Astrocyte (in vitro differentiated cells and primary cell): ENCODE data around the gene RIMBP2. TPM values are rescaled to one million over a fixed set of nuclear protein-coding genes. Genes with fewer than 3 reads are reported as not detected.

Source experiments
- DNase-seq: peaks from one replicate; pipeline ENCODE4 v3.0.0-alpha.2; 2010; ENCODE audit warnings: low read depth
- FAIRE-seq: peaks from 2 replicates; lab custom pipeline; 2011; peaks lifted over from hg19 to GRCh38; lab: Jason Lieb, UNC
- H2AFZ ChIP-seq: 2 replicates; pipeline ENCODE4 v1.6.0; 2012; ENCODE audit warnings: low read depth, low read length, inconsistent platforms
- H3K27ac ChIP-seq: 2 replicates; pipeline ENCODE4 v1.5.1; 2011; ENCODE audit warnings: low read depth, low read length, inconsistent platforms
- H3K27me3 ChIP-seq: 2 replicates; pipeline ENCODE4 v1.6.0; 2011; ENCODE audit warnings: low read length, inconsistent platforms; ENCODE audit not compliant: insufficient read depth
- H3K36me3 ChIP-seq: 2 replicates; pipeline ENCODE4 v1.5.1; 2011; ENCODE audit warnings: low read length, inconsistent platforms; ENCODE audit not compliant: insufficient read depth
- H3K4me1 ChIP-seq: 2 replicates; pipeline ENCODE4 v1.5.1; 2011; ENCODE audit warnings: low read length, inconsistent platforms; ENCODE audit not compliant: insufficient read depth
- H3K4me2 ChIP-seq: 2 replicates; pipeline ENCODE4 v1.6.0; 2012; ENCODE audit warnings: low read length, inconsistent platforms
- H3K4me3 ChIP-seq: 2 replicates; pipeline ENCODE4 v1.5.1; 2011; ENCODE audit warnings: low read depth, mild to moderate bottlenecking, low read length, inconsistent platforms; ENCODE audit not compliant: insufficient read depth
- H3K79me2 ChIP-seq: 2 replicates; pipeline ENCODE4 v1.6.0; 2012; ENCODE audit warnings: mild to moderate bottlenecking, low read length, inconsistent platforms; ENCODE audit not compliant: insufficient read depth
- H3K9ac ChIP-seq: 2 replicates; pipeline ENCODE4 v1.6.0; 2012; ENCODE audit warnings: mild to moderate bottlenecking, low read length, inconsistent platforms
- H3K9me3 ChIP-seq: 2 replicates; pipeline ENCODE4 v1.5.1; 2012; ENCODE audit warnings: low read depth, mild to moderate bottlenecking, low read length, inconsistent platforms; ENCODE audit not compliant: insufficient read depth
- H4K20me1 ChIP-seq: 2 replicates; pipeline ENCODE4 v1.6.0; 2012; ENCODE audit warnings: low read length, inconsistent platforms; ENCODE audit not compliant: insufficient read depth
- H3K27ac Mint-ChIP-seq: one replicate; pipeline ENCODE4 v1.8.0; 2021; ENCODE audit warnings: mild to moderate bottlenecking, mixed read lengths; ENCODE audit not compliant: unreplicated experiment
- H3K27me3 Mint-ChIP-seq: one replicate; pipeline ENCODE4 v1.8.0; 2021; ENCODE audit warnings: low read depth, mixed read lengths; ENCODE audit not compliant: unreplicated experiment
- H3K36me3 Mint-ChIP-seq: one replicate; pipeline ENCODE4 v1.8.0; 2021; ENCODE audit warnings: low read depth, mixed read lengths; ENCODE audit not compliant: unreplicated experiment
- H3K4me1 Mint-ChIP-seq: one replicate; pipeline ENCODE4 v1.8.0; 2021; ENCODE audit warnings: low read depth, mixed read lengths; ENCODE audit not compliant: unreplicated experiment
- H3K4me3 Mint-ChIP-seq: one replicate; pipeline ENCODE4 v1.8.0; 2021; ENCODE audit warnings: mild to moderate bottlenecking, moderate library complexity, mixed read lengths; ENCODE audit not compliant: unreplicated experiment
- H3K9me3 Mint-ChIP-seq: one replicate; pipeline ENCODE4 v1.8.0; 2021; ENCODE audit warnings: mild to moderate bottlenecking, mixed read lengths; ENCODE audit not compliant: unreplicated experiment
- EZH2 ChIP-seq: IDR thresholded peaks from 2 replicates; pipeline ENCODE4 v1.6.1; 2012; ENCODE audit warnings: mild to moderate bottlenecking, low read length, inconsistent platforms; ENCODE audit not compliant: insufficient read depth
- total RNA-seq: library from RNA; stranded (reverse); gene quantifications from 2 replicates; pipeline ENCODE4 v1.2.1, GENCODE V29; 2021
- TF ChIP-seq, protein P1 (sequence below): IDR thresholded peaks from 2 replicates; pipeline ENCODE4 v1.5.1; 2011; ENCODE audit warnings: low read depth, mild to moderate bottlenecking, inconsistent platforms, low read length, moderate library complexity; ENCODE audit not compliant: insufficient read depth

Gene RIMBP2
- total RNA-seq, 1 donor from 2014 or later, result 2.2 TPM

DNA sequence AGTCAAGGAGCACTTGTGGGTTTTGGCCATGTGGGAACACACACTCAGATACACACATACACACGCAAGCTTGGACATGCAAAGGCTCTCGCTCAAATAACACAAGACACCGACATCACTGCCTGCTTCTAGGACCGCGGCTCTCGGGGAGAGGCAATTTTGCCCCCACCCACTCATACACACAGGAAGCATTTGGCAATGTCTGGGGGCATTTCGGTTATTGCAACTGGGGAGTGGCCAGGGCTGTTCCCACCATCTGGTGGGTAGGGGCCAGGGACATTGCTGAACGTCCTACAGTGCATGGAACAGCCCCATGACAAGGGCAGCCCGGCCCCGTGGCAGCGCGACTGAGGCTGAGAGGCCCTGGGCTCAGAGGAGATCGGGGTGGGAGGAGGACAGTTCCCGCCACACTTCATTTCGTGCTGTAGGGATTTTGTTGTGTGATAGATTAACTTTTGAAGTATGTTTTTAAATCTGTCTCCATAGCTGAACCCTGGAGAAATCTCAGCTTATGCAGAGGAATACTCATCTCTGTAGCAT is 35.6 kb downstream of the RIMBP2 start:
- TF ChIP-seq, protein P1, sequence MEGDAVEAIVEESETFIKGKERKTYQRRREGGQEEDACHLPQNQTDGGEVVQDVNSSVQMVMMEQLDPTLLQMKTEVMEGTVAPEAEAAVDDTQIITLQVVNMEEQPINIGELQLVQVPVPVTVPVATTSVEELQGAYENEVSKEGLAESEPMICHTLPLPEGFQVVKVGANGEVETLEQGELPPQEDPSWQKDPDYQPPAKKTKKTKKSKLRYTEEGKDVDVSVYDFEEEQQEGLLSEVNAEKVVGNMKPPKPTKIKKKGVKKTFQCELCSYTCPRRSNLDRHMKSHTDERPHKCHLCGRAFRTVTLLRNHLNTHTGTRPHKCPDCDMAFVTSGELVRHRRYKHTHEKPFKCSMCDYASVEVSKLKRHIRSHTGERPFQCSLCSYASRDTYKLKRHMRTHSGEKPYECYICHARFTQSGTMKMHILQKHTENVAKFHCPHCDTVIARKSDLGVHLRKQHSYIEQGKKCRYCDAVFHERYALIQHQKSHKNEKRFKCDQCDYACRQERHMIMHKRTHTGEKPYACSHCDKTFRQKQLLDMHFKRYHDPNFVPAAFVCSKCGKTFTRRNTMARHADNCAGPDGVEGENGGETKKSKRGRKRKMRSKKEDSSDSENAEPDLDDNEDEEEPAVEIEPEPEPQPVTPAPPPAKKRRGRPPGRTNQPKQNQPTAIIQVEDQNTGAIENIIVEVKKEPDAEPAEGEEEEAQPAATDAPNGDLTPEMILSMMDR, result no peak
- TF ChIP-seq EZH2, result no peak
- Mint-ChIP-seq H3K4me1 (no peaks in the 10 kb centered on the region), H3K27me3 (no peaks in the 10 kb centered on the region), H3K36me3 (no peaks in the 10 kb centered on the region), H3K9me3 (peaks cover 3% of the 10 kb centered on the region), H3K27ac (no peak overlapping the region), H3K4me3 (no peak overlapping the region)
- Histone ChIP-seq H2AFZ (no peak overlapping the region), H3K9ac (no peak overlapping the region), H3K4me2 (no peak overlapping the region), H3K79me2 (no peaks in the 10 kb centered on the region), H3K9me3 (peaks cover 5% of the 10 kb centered on the region), H4K20me1 (no peaks in the 10 kb centered on the region), H3K4me1 (no peaks in the 10 kb centered on the region), H3K27me3 (no peaks in the 10 kb centered on the region), H3K36me3 (no peaks in the 10 kb centered on the region), H3K4me3 (no peak overlapping the region), H3K27ac (no peak overlapping the region)
- FAIRE-seq, result no peak
- DNase-seq, result no peak

DNA sequence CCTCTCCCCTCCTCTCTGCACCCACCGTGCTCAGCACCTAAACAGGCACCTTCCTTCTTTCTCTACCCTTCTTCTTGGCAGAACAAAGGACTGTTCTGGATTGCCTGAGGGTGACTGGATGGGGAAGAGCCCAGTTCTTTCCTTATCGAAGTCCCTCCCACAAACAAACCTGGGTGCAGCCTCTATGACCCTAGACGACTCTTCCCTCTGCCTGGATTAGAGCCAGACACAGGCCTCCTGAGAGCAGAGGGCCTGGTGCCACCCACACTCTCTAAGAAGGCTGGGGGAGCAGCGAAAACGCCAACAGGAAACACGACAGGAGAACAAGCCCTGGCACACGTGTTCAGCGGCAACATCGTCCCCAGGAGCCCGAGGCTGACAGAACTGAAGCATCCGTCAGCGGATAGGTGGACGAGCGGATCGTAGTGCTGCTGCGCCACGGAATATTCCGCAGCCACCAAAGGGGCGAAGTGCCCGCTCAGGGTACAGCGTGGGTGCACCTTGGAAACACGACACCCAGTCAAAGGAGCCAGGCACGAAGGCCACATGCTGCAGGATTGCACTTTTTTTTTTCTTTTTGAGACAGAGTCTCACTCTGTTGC is 38.0 kb downstream of the RIMBP2 start:
- H2AFZ ChIP-seq, result no peak overlapping the region
- H3K9me3 ChIP-seq, result peaks cover 8% of the 10 kb centered on the region
- no peak overlapping the region for H3K27ac ChIP-seq
- H3K27ac Mint-ChIP-seq, result no peak overlapping the region
- no peaks in the 10 kb centered on the region for H3K36me3 ChIP-seq
- FAIRE-seq, result no peak
- no peak overlapping the region for H3K9ac ChIP-seq
- H3K4me1 ChIP-seq, result no peaks in the 10 kb centered on the region
- no peak overlapping the region for H3K4me2 ChIP-seq
- DNase-seq, result no peak
- H3K27me3 ChIP-seq, result no peaks in the 10 kb centered on the region
- no peak overlapping the region for H3K4me3 Mint-ChIP-seq
- no peaks in the 10 kb centered on the region for H4K20me1 ChIP-seq
- H3K9me3 Mint-ChIP-seq, result peaks cover 3% of the 10 kb centered on the region
- H3K79me2 ChIP-seq, result no peaks in the 10 kb centered on the region
- peaks cover under 1% of the 10 kb centered on the region for H3K27me3 Mint-ChIP-seq
- no peak overlapping the region for H3K4me3 ChIP-seq
- TF ChIP-seq EZH2, result no peak
- TF ChIP-seq, protein P1, result no peak
- no peaks in the 10 kb centered on the region for H3K4me1 Mint-ChIP-seq
- H3K36me3 Mint-ChIP-seq, result no peaks in the 10 kb centered on the region

DNA sequence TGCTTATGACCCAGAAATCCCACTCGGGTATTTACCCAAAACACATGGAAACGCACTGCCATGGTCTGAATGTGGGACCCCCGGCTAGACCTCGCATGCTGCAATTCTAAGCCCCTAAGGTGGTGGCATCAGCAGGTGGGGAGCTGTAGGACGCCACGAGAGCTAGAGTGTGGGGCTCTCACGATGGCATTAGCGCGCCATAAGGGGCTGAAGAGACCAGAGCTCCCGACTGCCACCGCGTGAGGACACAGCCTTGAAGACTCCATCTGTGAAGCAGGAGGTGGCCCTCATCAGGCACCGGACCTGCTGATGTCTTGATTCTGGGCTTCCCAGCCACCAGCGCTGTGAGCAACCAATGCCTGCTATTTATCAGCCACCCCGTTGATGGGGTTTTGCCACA is 40.3 kb downstream of the RIMBP2 start:
- Histone ChIP-seq H3K4me1 (no peaks in the 10 kb centered on the region), H3K4me3 (no peak overlapping the region), H3K27me3 (no peaks in the 10 kb centered on the region), H3K36me3 (no peaks in the 10 kb centered on the region), H3K4me2 (no peak overlapping the region), H3K9ac (no peak overlapping the region), H3K27ac (no peak overlapping the region), H4K20me1 (no peaks in the 10 kb centered on the region), H3K79me2 (no peaks in the 10 kb centered on the region), H2AFZ (no peak overlapping the region), H3K9me3 (peaks cover 8% of the 10 kb centered on the region)
- Mint-ChIP-seq H3K4me3 (no peak overlapping the region), H3K27me3 (peaks cover 4% of the 10 kb centered on the region), H3K9me3 (peaks cover 7% of the 10 kb centered on the region), H3K4me1 (no peaks in the 10 kb centered on the region), H3K36me3 (no peaks in the 10 kb centered on the region), H3K27ac (no peak overlapping the region)
- DNase-seq (no peak), FAIRE-seq (no peak)
- TF ChIP-seq, protein P1, result no peak
- TF ChIP-seq EZH2, result no peak
